GM12892 (cell line): ENCODE data around the gene PKP2.

Experiments used
- POLR2A ChIP-seq: IDR thresholded peaks from 2 replicates; pipeline ENCODE4 v1.6.1; 2011; ENCODE audit warnings: low read depth, low read length, control low read depth
- POLR2AphosphoS5 ChIP-seq: IDR thresholded peaks from 2 replicates; pipeline ENCODE4 v1.6.1; 2011; ENCODE audit warnings: low read depth, low read length, control low read depth

- no peak for TF ChIP-seq POLR2AphosphoS5
- TF ChIP-seq POLR2A: no peak
Measured at GRCh38 chr12:32757157-32757556, 139.4 kb downstream of the PKP2 start.
